Renal cortex interstitium (tissue), 15 donors: ENCODE results near the gene GIMAP7. TPM values are rescaled to one million over a fixed set of nuclear protein-coding genes. Genes with fewer than 3 reads are reported as not detected.
"Not testable (repeated sequence)": the region's sequence is repeated elsewhere in the genome, so short reads cannot be mapped to it uniquely, and the experiment has no call there.

Experiments used
- DNase-seq, 11 donors: peaks; one replicate each; pipeline ENCODE4 v3.0.0-alpha.2; 2013; ENCODE audit warnings: low read depth in 9 of 11, low spot score in 4 of 11; ENCODE audit errors: extremely low read depth in 1 of 11
- long read RNA-seq, 16 experiments: transcript quantifications; one replicate each; lab custom pipeline, GENCODE V29; 2026
- polyA plus RNA-seq, 3 donors: library from polyadenylated mRNA; unstranded; fragments of 120-200 nt; gene quantifications; one replicate each; pipeline ENCODE4 v1.2.1, GENCODE V29; 2013; ENCODE audit not compliant: insufficient read length in 3 of 3

GIMAP7 gene
- 10 to 100 TPM; 10.3 to 15.7 (median 14.3) TPM for polyA plus RNA-seq
- long read RNA-seq, donor 1, transcript GIMAP7-201 (2 exons, 1,256 nt): major isoform, 9 of 16 reads
- long read RNA-seq, donor 1, partial matches to known transcripts: 7 of 16 reads
- long read RNA-seq, donor 1, other reads (novel, unspliced or antisense): 0 of 16 reads
- long read RNA-seq, donor 2, transcript GIMAP7-201 (2 exons, 1,256 nt): major isoform, 5 of 5 reads
- long read RNA-seq, donor 2, partial matches to known transcripts: 0 of 5 reads
- long read RNA-seq, donor 2, other reads (novel, unspliced or antisense): 0 of 5 reads
- long read RNA-seq, donor 3, transcript GIMAP7-201 (2 exons, 1,256 nt): major isoform, 10 of 10 reads
- long read RNA-seq, donor 3, partial matches to known transcripts: 0 of 10 reads
- long read RNA-seq, donor 3, other reads (novel, unspliced or antisense): 0 of 10 reads
- long read RNA-seq, donor 4, transcript GIMAP7-201 (2 exons, 1,256 nt): major isoform, 9 of 9 reads
- long read RNA-seq, donor 4, partial matches to known transcripts: 0 of 9 reads
- long read RNA-seq, donor 4, other reads (novel, unspliced or antisense): 0 of 9 reads
- long read RNA-seq, donor 5: 0 reads
- long read RNA-seq, donor 6, partial matches to known transcripts: 0 of 3 reads
- long read RNA-seq, donor 6, other reads (novel, unspliced or antisense): 0 of 3 reads
- long read RNA-seq, donor 7, transcript GIMAP7-201 (2 exons, 1,256 nt): major isoform, 6 of 6 reads
- long read RNA-seq, donor 7, partial matches to known transcripts: 0 of 6 reads
- long read RNA-seq, donor 7, other reads (novel, unspliced or antisense): 0 of 6 reads
- long read RNA-seq, donor 8: 0 reads
- long read RNA-seq, donor 9, transcript GIMAP7-201 (2 exons, 1,256 nt): major isoform, 8 of 14 reads
- long read RNA-seq, donor 9, partial matches to known transcripts: 6 of 14 reads
- long read RNA-seq, donor 9, other reads (novel, unspliced or antisense): 0 of 14 reads
- long read RNA-seq, donor 10, transcript GIMAP7-201 (2 exons, 1,256 nt): major isoform, 13 of 19 reads
- long read RNA-seq, donor 10, partial matches to known transcripts: 6 of 19 reads
- long read RNA-seq, donor 10, other reads (novel, unspliced or antisense): 0 of 19 reads
- long read RNA-seq, donor 11, transcript GIMAP7-201 (2 exons, 1,256 nt): major isoform, 10 of 10 reads
- long read RNA-seq, donor 11, partial matches to known transcripts: 0 of 10 reads
- long read RNA-seq, donor 11, other reads (novel, unspliced or antisense): 0 of 10 reads
- long read RNA-seq, donor 12, transcript GIMAP7-201 (2 exons, 1,256 nt): major isoform, 8 of 8 reads
- long read RNA-seq, donor 12, partial matches to known transcripts: 0 of 8 reads
- long read RNA-seq, donor 12, other reads (novel, unspliced or antisense): 0 of 8 reads
- long read RNA-seq, donor 13: 0 reads
- long read RNA-seq, donor 14, transcript GIMAP7-201 (2 exons, 1,256 nt): major isoform, 12 of 12 reads
- long read RNA-seq, donor 14, partial matches to known transcripts: 0 of 12 reads
- long read RNA-seq, donor 14, other reads (novel, unspliced or antisense): 0 of 12 reads
- long read RNA-seq, donor 15, transcript GIMAP7-201 (2 exons, 1,256 nt): major isoform, 6 of 6 reads
- long read RNA-seq, donor 15, partial matches to known transcripts: 0 of 6 reads
- long read RNA-seq, donor 15, other reads (novel, unspliced or antisense): 0 of 6 reads
- long read RNA-seq, donor 16, transcript GIMAP7-201 (2 exons, 1,256 nt): major isoform, 14 of 14 reads
- long read RNA-seq, donor 16, partial matches to known transcripts: 0 of 14 reads
- long read RNA-seq, donor 16, other reads (novel, unspliced or antisense): 0 of 14 reads

DNA sequence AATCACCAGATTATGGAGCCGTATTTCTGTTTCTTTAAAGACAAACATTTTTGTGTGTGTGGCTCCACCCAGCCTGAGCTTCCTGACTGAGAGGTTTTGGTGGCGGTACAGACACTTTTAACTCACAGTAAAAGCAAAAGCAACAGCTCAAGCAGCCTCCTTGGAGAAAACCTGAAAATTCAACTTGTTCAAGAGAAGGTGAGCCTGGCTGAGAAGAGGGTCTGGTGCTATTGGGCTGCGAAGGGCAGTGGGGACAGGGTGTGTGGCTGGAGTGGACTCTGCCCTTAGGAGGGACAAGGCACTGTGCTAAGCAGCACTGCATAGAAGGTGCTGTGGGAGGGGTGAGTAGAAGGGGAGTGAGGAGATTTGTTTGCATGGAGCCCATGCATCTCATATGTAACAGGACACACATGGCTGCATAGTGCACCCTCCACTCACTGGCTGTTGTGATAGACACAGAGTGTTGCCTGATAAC lies at the start of gene GIMAP7:
Gene GIMAP7 (plus strand): TSS at position 125 of the 475 bp plus-strand sequence. CDS start 5,103 bp downstream, outside the sequence.
- DNase-seq: no peak

DNA sequence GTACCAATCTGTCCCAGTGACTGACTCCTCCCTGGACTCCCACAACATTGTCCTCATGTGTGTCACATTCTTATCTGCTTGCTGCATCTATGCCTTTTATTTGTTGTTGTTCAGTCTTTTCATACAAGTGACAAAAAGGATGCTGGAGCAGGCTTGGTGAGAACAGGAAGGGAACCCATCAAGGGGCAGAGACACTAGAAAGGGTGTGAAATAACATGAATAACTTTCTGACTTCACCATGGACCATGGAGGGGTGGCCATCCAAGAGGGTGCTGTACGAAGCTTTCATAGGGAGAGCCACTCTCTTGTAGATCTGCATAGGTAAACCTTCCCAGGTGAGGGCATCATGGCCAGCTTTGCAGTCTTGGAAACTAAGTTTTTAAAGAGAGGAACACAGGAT lies 49.7 kb upstream of the GIMAP7 start:
- DNase-seq: no peak

DNA sequence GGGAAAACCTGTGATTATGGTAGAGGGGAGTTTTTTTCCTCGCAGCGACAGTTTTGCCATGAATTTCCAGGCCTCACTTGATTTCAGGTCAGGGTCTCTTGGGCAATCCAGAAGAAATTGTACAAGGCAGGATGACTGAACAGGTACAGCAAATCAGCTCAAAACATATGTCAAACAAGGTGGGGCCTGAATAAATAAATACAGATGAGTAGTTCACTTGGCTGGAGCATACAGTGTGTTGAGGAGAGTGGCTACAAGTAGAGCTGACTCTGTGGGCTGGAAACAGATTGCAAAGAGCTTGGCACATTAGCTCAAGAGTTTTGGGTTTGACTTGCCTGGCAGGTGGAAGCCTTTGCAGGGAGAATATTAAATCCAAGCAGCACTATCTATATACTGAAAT lies 49.3 kb upstream of the GIMAP7 start:
- no peak for DNase-seq

DNA sequence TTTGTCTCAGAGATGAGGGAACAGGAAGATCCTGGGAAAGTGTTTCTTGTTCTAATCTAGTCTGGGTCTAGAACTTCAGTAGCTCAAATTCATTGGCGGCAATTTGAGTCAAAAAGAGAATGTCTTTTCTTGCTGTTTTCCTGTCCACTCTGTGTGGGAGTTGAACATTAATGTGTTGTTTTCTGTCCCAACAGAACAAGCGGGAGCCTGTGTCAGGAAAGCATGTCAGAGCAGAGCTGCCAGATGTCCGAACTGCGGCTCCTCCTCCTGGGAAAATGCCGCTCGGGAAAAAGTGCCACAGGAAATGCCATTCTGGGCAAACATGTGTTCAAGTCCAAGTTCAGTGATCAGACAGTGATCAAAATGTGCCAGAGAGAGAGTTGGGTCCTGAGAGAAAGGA lies 48.2 kb upstream of the GIMAP7 start:
- no peak for DNase-seq

DNA sequence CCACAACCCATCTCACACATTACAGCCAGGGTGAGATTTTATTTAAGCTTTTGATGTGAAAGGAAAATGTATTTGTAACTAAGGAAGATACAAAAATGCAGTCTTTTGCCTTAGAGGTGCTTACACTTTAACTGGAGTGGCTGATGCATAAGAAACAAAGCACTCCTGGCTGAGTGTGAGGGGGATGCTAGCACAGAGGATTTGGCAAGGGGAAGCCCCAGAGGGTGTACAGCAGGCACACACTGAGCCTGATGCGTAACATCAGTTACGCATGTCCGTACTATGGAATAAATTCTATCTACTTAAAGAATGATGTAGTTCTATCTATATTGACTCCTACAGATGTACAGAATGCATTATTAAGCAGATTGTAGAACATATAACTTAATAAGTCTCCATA lies 46.4 kb upstream of the GIMAP7 start:
- no peak for DNase-seq

DNA sequence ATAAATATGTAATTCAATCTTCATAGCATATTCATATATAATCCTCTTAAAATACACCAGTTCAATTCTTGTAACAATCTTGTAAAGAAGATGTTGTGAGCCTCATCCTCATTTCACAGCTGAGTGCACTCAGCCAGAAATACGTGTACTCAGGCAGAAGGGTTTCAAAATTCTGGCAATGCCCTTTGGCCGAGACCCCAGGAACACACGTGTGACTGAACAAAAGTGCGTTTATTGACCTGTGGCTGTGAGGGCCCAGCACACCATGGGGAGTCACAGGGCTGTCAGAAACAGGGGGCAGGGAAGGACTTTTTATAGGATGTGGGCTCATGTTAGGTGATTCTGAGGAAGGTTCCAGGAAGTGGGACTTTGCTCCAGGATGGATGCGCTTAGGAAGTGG lies 42.8 kb upstream of the GIMAP7 start:
- DNase-seq: no peak

DNA sequence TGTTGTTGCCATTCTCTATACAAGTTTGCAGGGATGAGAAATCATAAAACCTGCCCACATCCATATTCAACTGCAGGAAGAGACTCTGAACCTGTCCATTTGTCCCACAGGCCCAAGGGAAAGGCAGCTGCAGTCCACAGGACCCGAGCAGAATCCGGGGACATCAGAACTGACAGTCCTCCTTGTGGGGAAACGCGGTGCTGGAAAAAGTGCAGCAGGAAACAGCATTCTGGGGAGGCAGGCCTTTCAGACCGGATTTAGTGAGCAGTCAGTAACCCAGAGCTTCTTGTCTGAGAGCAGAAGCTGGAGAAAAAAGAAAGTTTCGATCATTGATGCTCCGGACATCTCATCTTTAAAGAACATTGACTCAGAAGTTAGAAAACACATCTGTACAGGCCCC lies 40.8 kb upstream of the GIMAP7 start:
- DNase-seq: no peak

DNA sequence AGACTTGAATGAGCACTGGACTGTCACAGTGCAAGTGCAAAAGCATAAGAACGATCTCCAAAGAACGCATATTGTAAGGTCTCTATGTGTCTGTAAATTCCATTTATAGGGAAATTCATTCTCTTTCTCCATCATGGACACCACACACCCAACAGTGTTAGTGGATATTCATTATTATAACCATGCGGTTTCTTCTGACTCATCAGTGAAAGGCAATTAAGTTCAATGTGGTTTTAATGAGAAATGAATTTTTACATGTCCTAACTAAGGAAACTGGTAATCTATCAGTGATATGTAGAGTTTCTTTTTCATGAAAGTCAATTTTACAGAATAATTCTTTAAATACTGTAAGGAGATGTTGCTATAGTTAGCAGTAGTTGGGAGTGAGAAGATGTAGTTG lies 38.4 kb upstream of the GIMAP7 start:
- no peak for DNase-seq

DNA sequence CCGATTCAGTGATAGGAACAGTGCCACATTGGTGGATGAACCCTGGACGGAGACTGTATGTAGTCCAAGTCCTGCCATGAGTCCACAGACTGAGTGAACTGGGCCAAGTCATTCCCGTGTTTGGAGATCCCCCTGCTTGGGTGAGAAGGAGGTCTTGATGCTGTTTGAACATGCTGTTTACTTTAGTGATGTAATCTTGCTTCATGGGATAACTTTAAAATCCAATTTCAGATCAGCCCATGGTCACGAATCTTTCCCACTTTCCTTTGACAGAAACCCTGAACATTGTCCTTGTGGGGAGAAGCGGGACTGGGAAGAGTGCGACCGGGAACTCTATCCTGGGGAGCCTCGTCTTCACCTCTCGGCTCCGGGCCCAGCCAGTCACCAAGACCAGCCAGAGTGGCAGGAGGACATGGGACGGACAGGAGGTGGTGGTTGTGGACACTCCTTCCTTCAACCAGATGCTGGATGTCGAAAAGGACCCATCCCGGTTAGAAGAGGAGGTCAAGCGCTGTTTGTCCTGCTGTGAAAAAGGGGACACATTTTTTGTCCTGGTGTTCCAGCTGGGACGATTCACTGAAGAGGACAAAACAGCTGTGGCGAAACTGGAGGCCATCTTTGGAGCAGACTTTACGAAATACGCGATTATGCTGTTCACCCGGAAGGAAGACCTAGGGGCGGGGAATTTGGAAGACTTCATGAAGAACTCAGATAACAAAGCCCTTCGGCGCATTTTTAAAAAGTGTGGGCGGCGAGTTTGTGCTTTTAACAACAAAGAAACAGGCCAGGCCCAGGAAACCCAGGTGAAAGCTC lies 37.6 kb upstream of the GIMAP7 start:
- no peak for DNase-seq

DNA sequence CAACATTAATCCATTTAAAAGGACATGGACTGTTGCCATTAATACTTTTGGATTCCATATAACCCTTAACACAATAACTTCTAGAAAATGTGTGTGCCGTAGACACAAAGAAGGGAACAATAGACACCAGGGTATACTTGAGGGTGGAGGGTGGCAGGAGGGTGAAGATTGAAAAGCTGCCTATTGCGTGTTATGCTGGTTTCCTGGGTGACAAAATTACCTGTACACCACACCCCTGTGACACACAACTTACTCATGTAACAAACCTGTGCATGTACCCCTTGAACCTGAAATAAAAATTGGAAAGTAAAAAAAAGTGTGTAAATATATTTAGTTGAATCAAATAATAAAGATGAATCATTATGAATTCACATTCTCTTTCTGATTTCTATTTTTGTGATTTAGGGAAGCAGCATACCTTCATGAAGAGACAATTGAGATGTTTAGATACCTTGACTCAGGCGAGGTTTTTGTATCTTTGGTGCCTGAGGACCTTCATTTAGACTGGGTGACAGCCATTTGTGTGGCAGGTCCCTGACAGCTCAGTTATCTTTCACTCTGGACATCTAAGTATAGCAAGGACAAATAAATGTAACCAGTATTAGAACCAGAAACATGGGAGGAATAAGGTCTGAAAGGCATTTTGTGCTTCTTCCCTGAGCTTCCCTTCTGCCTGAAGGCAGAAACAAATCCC lies 35.5 kb upstream of the GIMAP7 start:
- no peak for DNase-seq

DNA sequence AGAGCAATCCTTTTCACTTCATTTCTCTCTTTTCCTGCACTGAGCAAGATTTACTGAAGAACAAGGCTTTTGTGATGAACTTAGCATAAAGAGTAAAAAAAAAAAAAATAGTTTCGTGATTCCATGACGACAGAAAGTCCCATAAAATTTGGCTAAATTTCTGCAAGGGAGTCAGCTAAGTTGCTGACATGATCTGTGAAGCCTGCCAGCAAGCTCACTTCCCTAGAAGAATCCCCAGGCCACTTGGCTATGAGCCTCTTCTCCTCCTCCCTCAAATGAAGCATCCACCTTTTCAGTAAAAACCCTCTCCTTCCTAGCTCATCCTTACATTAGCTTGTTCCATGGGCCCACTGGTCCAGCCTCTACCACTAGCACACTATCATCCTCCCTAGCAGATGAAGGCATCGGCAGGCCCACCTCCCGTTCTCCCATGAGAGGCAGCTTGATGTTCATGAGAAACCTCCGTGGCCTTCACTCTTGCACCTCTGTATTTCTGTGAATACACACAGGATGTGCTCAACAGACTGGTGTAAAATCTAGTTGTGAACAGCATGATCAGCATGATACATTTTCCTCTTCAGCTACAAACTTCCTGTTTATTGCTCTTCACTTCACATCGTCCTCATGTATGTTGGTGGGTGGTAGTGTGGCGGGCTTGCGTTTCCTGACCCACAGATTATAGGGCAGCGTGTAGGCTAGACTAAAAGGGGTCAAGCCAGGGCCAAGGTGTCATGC lies 33.3 kb upstream of the GIMAP7 start:
- DNase-seq: no peak

DNA sequence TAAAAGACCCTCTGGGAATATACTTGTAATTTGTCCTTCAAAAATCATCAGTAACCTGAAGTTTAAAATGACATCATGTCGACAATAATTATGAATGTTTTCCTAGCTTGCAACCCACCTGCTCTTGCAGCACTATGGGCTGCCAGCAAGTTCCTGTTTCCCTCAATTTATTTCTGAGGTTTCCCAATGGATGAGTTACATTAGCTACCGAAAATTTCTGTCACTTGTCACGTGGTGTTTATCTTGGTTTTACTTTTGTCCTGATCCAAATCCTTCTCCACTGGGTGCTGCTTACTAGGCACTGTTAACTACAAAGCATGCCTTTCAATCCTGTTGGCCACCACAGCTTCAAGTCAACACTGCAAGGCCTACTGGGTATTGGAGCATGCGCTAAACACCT lies 32.8 kb upstream of the GIMAP7 start:
- no peak for DNase-seq

DNA sequence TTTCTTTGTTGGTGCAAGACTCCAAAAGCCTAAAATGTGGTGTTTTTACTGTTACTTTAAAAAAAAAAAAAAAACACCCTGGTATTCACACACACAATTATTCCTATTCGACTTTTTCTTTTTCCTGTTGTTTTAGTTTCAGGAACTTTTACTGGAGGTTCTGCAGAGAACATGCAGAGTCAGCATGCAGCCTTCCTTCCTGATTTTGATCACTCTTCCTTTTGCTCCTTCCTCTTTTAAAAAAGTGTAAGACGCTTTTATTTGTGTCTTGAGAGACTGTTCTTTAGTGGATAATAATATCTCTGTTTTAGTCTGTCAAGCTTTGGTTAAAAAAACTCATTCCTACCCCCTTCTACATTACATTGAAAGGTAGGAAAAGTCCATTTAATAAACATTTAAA lies 31.2 kb upstream of the GIMAP7 start:
- not testable (repeated sequence) for DNase-seq

DNA sequence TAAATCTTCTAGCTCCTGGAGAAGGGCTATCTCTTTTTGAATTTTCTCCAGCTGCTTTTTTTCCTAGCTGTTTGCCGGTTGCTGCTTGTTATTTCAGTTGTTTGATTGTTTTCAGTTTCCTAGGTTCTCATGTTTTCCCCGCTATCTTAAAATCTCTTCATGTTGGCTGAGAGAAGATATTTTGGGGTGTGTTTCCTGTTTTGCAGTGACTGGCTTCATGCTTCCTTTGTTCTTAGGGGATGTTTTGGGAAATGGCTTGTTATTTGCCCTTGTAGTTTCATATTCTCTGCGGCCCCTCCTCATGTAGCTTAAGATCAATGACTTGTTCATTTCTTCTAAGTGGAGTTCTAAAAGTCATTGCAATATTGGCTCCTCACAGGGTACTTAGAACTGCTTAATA lies 30.6 kb upstream of the GIMAP7 start:
- not testable (repeated sequence) for DNase-seq

DNA sequence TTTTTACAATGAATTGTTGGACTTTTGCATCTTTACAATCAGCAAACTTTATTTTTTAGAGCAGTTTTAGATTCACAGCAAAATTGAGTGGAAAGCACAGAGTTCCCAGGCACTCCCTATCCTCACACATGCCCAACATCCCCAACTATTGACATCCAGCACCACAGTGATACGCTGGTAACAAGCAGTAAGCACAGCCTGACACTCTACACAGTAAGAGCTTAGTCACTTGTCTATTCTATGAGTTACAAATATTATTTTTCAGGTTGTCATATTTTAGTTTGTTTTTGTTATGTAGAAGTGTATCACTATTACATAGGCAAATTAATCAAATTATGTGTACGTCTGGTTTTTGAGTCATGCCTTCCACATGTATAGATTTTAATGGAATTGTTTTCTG lies 27.0 kb upstream of the GIMAP7 start:
- no peak for DNase-seq

DNA sequence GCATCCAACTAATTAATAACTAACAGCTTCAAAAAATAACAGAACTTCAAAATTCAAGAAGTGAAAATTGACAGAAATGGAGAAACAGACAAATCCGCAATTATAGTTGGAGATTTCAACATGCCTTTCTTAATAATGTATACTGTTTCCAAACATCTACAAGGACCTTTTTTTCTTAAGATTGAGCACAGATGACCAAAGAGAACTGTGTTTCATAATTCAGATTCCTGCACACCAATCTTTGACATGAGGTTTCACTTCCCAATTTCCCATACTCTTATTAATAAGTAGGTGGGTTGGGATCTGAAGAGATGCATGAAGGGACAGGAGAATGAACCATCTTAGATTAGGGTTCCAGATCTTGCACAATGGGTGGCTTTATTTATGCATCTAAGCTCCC lies 24.9 kb upstream of the GIMAP7 start:
- no peak for DNase-seq
